Thoracic aorta (tissue), 2 donors: ENCODE measurements around the gene MVK. TPM values are rescaled to one million over a fixed set of nuclear protein-coding genes. Genes with fewer than 3 reads are reported as not detected.

Source experiments
- ATAC-seq: fragments of 150-250 bp; one replicate; pipeline ENCODE4 v1.8.0; 2017; ENCODE audit warnings: low read depth; ENCODE audit not compliant: insufficient number of reproducible peaks, low FRiP score
- DNase-seq: peaks from one replicate; pipeline ENCODE4 v3.0.0-alpha.2; 2020; ENCODE audit warnings: low spot score
- H3K27ac ChIP-seq, 2 donors: fragments of 200-600 bp; sonication (generic); 1 replicate in 1 of 2; 2 replicates in 1 of 2; pipeline ENCODE4 v1.5.1; 2016; ENCODE audit warnings: mild to moderate bottlenecking in 2 of 2, moderate library complexity in 2 of 2
- H3K27me3 ChIP-seq: fragments of 200-600 bp; sonication (generic); replicated peaks from 2 replicates; pipeline ENCODE4 v1.6.0; 2016; ENCODE audit warnings: mild to moderate bottlenecking; ENCODE audit not compliant: insufficient read depth
- H3K36me3 ChIP-seq: fragments of 200-600 bp; sonication (generic); one replicate; pipeline ENCODE4 v1.5.1; 2016
- H3K4me1 ChIP-seq, 2 donors: fragments of 200-600 bp; sonication (generic); 1 replicate in 1 of 2; 2 replicates in 1 of 2; pipeline versions ENCODE4 v1.5.1 to v1.6.0; 2016; ENCODE audit warnings: low read depth in 2 of 2, mild to moderate bottlenecking in 1 of 2; ENCODE audit not compliant: control insufficient read depth in 1 of 2
- H3K4me3 ChIP-seq: fragments of 200-600 bp; sonication (generic); 2 replicates; pipeline ENCODE4 v1.5.1; 2016; ENCODE audit warnings: mild to moderate bottlenecking
- H3K9me3 ChIP-seq: fragments of 200-600 bp; sonication (generic); 2 replicates; pipeline ENCODE4 v1.5.1; 2016
- CTCF ChIP-seq: fragments of 200-600 bp; sonication (generic); IDR thresholded peaks from one replicate; pipeline ENCODE4 v1.5.1; 2019; ENCODE audit warnings: antibody characterized with exemption
- total RNA-seq, 2 donors: library from RNA; depleted of rRNA; stranded (reverse); fragments of >200 nt; gene quantifications; one replicate each; pipeline versions ENCODE4 v1.1.0 to v1.2.3, GENCODE V29; 2016

The MVK gene
- total RNA-seq, 2 donors from 2014 or later, result 4.7 to 19.0 TPM

- ATAC-seq (no peak), DNase-seq (no peak)
- Histone ChIP-seq H3K9me3 (no peaks in the 10 kb centered on the region), H3K4me1 (no peaks in the 10 kb centered on the region), H3K27ac (no peak overlapping the region), H3K36me3 (peaks cover 19% of the 10 kb centered on the region), H3K4me3 (no peak overlapping the region), H3K27me3 (no peaks in the 10 kb centered on the region)
- TF ChIP-seq CTCF, result no peak
Observed at GRCh38 chr12:109566424-109566823, 7.2 kb upstream of the MVK start.

GRCh38 chr12:109567296-109567695 lies 6.3 kb upstream of the MVK start:
- ATAC-seq (no peak), DNase-seq (no peak)
- Histone ChIP-seq H3K36me3 (peaks cover 12% of the 10 kb centered on the region), H3K9me3 (no peaks in the 10 kb centered on the region), H3K27ac (no peak overlapping the region), H3K27me3 (no peaks in the 10 kb centered on the region), H3K4me1 (peaks cover 0 to under 1% of the 10 kb centered on the region in 2 donors), H3K4me3 (no peak overlapping the region)
- TF ChIP-seq CTCF, result no peak

- H3K27ac ChIP-seq, result no peak overlapping the region
- DNase-seq (no peak), ATAC-seq (no peak)
- H3K9me3 ChIP-seq, result no peaks in the 10 kb centered on the region
- no peak overlapping the region for H3K4me3 ChIP-seq
- peaks cover 2 to 7% of the 10 kb centered on the region in 2 donors for H3K4me1 ChIP-seq
- no peaks in the 10 kb centered on the region for H3K27me3 ChIP-seq
- peaks cover 11% of the 10 kb centered on the region for H3K36me3 ChIP-seq
- no peak for TF ChIP-seq CTCF
Observed at GRCh38 chr12:109567967-109568366, 5.6 kb upstream of the MVK start.

- peaks cover 11% of the 10 kb centered on the region for H3K36me3 ChIP-seq
- H3K4me1 ChIP-seq, result peaks cover 2 to 8% of the 10 kb centered on the region in 2 donors
- no peak for DNase-seq
- H3K27me3 ChIP-seq, result no peaks in the 10 kb centered on the region
- ATAC-seq, result no peak
- H3K9me3 ChIP-seq, result no peaks in the 10 kb centered on the region
- no peak for TF ChIP-seq CTCF
- no peak overlapping the region for H3K27ac ChIP-seq
- no peak overlapping the region for H3K4me3 ChIP-seq
Observed at GRCh38 chr12:109568486-109568885, 5.1 kb upstream of the MVK start.

- no peaks in the 10 kb centered on the region for H3K9me3 ChIP-seq
- no peak overlapping the region for H3K27ac ChIP-seq
- DNase-seq (no peak), ATAC-seq (no peak)
- H3K4me1 ChIP-seq, result peaks cover 5 to 22% of the 10 kb centered on the region in 2 donors
- no peak overlapping the region for H3K4me3 ChIP-seq
- no peak for TF ChIP-seq CTCF
- H3K27me3 ChIP-seq, result no peaks in the 10 kb centered on the region
- H3K36me3 ChIP-seq, result peaks cover 13% of the 10 kb centered on the region
Observed at GRCh38 chr12:109571773-109572505, 1.7 kb upstream of the MVK start.
